HG03378 (cell line): ENCODE measurements around the gene FHAD1.
"Not testable (repeated sequence)": the region's sequence is repeated elsewhere in the genome, so short reads cannot be mapped to it uniquely, and the experiment has no call there.

ENCODE experiments used
- ATAC-seq: cut with Tn5 transposase; IDR thresholded peaks from one replicate; pipeline ENCODE4 v1.9.1; 2021; ENCODE audit warnings: mild to moderate bottlenecking, moderate library complexity; ENCODE audit not compliant: unreplicated experiment

FHAD1 gene

GRCh38 chr1:15362096-15362736 lies 115.2 kb downstream of the FHAD1 start:
- ATAC-seq = no peak

GRCh38 chr1:15362737-15363128 lies 115.7 kb downstream of the FHAD1 start:
- ATAC-seq = no peak

- no peak for ATAC-seq
Observed at GRCh38 chr1:15364740-15365139, 117.7 kb downstream of the FHAD1 start.

GRCh38 chr1:15368888-15369287 lies 121.9 kb downstream of the FHAD1 start:
- ATAC-seq = no peak

GRCh38 chr1:15370268-15370667 lies 123.2 kb downstream of the FHAD1 start:
- ATAC-seq = no peak

- no peak for ATAC-seq
Observed at GRCh38 chr1:15370781-15371520, 123.9 kb downstream of the FHAD1 start.

- no peak for ATAC-seq
Observed at GRCh38 chr1:15371610-15372545, 124.9 kb downstream of the FHAD1 start.

GRCh38 chr1:15378729-15379128 lies 131.7 kb downstream of the FHAD1 start:
- ATAC-seq = no peak

GRCh38 chr1:15379151-15379550 lies 132.1 kb downstream of the FHAD1 start:
- ATAC-seq = not testable (repeated sequence)

- ATAC-seq = no peak
Observed at GRCh38 chr1:15380601-15381508, 133.8 kb downstream of the FHAD1 start.

GRCh38 chr1:15381805-15382204 lies 134.8 kb downstream of the FHAD1 start:
- no peak for ATAC-seq

GRCh38 chr1:15382601-15383518 lies 135.8 kb downstream of the FHAD1 start:
- ATAC-seq = no peak

GRCh38 chr1:15383810-15384209 lies 136.8 kb downstream of the FHAD1 start:
- no peak for ATAC-seq

GRCh38 chr1:15384301-15384901 lies 137.4 kb downstream of the FHAD1 start:
- ATAC-seq = no peak

GRCh38 chr1:15385420-15385819 lies 138.4 kb downstream of the FHAD1 start:
- ATAC-seq = no peak

- no peak for ATAC-seq
Observed at GRCh38 chr1:15386164-15386749, 139.2 kb downstream of the FHAD1 start.

- ATAC-seq = no peak
Observed at GRCh38 chr1:15388201-15388880, 141.3 kb downstream of the FHAD1 start.

GRCh38 chr1:15389828-15390227 lies 142.8 kb downstream of the FHAD1 start:
- not testable (repeated sequence) for ATAC-seq
